HEK293T (cell line): ENCODE data around the gene SPARC.
A peak's percentile ranks its signal among the peaks of the same experiment; 100 is the strongest.

Experiments
- CTCF ChIA-PET: fragments of 350-600 bp; formaldehyde crosslinking; extraction: SDS; loops from one replicate; lab custom pipeline; 2021; ENCODE audit warnings: antibody characterized with exemption, inconsistent platforms; lab: Yijun Ruan, JAX
- POLR2A ChIA-PET: fragments of 350-600 bp; formaldehyde crosslinking; extraction: SDS; loops from one replicate; lab custom pipeline; 2020; ENCODE audit warnings: antibody characterized with exemption, inconsistent platforms; lab: Yijun Ruan, JAX
- DNase-seq: peaks from one replicate; pipeline ENCODE4 v3.0.0; 2012; ENCODE audit warnings: mixed read lengths; ENCODE audit errors: extremely low spot score
- ARNT ChIP-seq: fragments of 450-650 bp; IDR thresholded peaks from 2 replicates; pipeline ENCODE4 v1.6.1; 2017; ENCODE audit warnings: mild to moderate bottlenecking
- BHLHE40 ChIP-seq: fragments of 450-650 bp; IDR thresholded peaks from 2 replicates; pipeline ENCODE4 v1.6.1; 2016; ENCODE audit warnings: mild to moderate bottlenecking, moderate library complexity, borderline replicate concordance
- CTBP1 ChIP-seq: fragments of 450-650 bp; IDR thresholded peaks from 2 replicates; pipeline ENCODE4 v1.6.1; 2016; ENCODE audit warnings: borderline replicate concordance
- ELF4 ChIP-seq: fragments of 450-650 bp; IDR thresholded peaks from 2 replicates; pipeline ENCODE4 v1.6.1; 2017; ENCODE audit warnings: antibody characterized with exemption
- FOXA1 ChIP-seq: fragments of 450-650 bp; IDR thresholded peaks from 2 replicates; pipeline ENCODE4 v1.6.1; 2016; ENCODE audit warnings: mild to moderate bottlenecking
- FOXK2 ChIP-seq: fragments of 450-650 bp; IDR thresholded peaks from 2 replicates; pipeline ENCODE4 v1.6.1; 2016; ENCODE audit warnings: mild to moderate bottlenecking
- FOXM1 ChIP-seq: fragments of 450-650 bp; IDR thresholded peaks from 2 replicates; pipeline ENCODE4 v1.6.1; 2017; ENCODE audit warnings: mild to moderate bottlenecking, borderline replicate concordance
- HDGF ChIP-seq: fragments of 450-650 bp; IDR thresholded peaks from 2 replicates; pipeline ENCODE4 v1.6.1; 2017; ENCODE audit warnings: antibody characterized with exemption, borderline replicate concordance
- L3MBTL2 ChIP-seq: fragments of 450-650 bp; conservative IDR thresholded peaks from 2 replicates; pipeline ENCODE4 v1.6.1; 2016; ENCODE audit warnings: mild to moderate bottlenecking
- LEF1 ChIP-seq: fragments of 450-650 bp; IDR thresholded peaks from 2 replicates; pipeline ENCODE4 v1.6.1; 2017; ENCODE audit warnings: mild to moderate bottlenecking, borderline replicate concordance
- NFRKB ChIP-seq: fragments of 450-650 bp; IDR thresholded peaks from 2 replicates; pipeline ENCODE4 v1.6.1; 2016; ENCODE audit warnings: mild to moderate bottlenecking, moderate library complexity
- SP1 ChIP-seq: fragments of 450-650 bp; IDR thresholded peaks from 2 replicates; pipeline ENCODE4 v1.6.1; 2017
- SUZ12 ChIP-seq: fragments of 450-650 bp; IDR thresholded peaks from 2 replicates; pipeline ENCODE4 v1.6.1; 2016; ENCODE audit warnings: mild to moderate bottlenecking
- TARDBP ChIP-seq: fragments of 450-650 bp; IDR thresholded peaks from 2 replicates; pipeline ENCODE4 v1.6.1; 2016
- ZNF384 ChIP-seq: fragments of 450-650 bp; IDR thresholded peaks from 2 replicates; pipeline ENCODE4 v1.6.1; 2016
- TF ChIP-seq, protein P1 (sequence below): fragments of 450-650 bp; IDR thresholded peaks from 2 replicates; pipeline ENCODE4 v1.6.1; 2016

The SPARC gene

DNA sequence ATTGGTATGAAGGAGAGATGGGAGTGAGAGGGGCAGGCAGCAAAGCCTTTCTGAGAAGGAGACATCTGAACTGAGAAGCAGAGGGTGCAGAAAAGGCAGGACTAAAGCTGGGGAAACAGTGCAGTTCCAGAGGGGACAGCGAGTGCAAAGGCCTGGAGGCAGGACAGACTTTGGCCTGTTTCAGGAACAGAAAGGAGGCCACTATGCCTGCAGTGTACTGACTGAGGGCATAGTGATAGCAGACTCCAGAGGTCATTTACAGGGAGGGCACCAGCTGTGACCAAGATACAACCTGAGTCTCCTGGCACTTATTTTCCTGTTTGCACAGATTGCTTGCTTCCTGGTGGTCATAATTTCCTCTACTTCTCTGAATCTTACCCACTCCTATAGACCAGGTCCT, 29.6 kb downstream of the SPARC start:
- ChIA-PET CTCF (interaction anchor here (0.7 to 2.9 kb wide), 4 partner anchors 46 to 83 kb away, joined by 3 to 61 read pairs (median 12); no protein-coding TSS in a partner anchor), POLR2A (no interaction called here)
- DNase-seq: no peak
- TF ChIP-seq SUZ12: no peak
- no peak for TF ChIP-seq ZNF384
- TF ChIP-seq CTBP1: no peak
- TF ChIP-seq HDGF: no peak
- TF ChIP-seq L3MBTL2: no peak
- TF ChIP-seq TARDBP: no peak
- no peak for TF ChIP-seq FOXA1
- TF ChIP-seq ELF4: no peak
- TF ChIP-seq, protein P1, sequence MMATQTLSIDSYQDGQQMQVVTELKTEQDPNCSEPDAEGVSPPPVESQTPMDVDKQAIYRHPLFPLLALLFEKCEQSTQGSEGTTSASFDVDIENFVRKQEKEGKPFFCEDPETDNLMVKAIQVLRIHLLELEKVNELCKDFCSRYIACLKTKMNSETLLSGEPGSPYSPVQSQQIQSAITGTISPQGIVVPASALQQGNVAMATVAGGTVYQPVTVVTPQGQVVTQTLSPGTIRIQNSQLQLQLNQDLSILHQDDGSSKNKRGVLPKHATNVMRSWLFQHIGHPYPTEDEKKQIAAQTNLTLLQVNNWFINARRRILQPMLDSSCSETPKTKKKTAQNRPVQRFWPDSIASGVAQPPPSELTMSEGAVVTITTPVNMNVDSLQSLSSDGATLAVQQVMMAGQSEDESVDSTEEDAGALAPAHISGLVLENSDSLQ: no peak

DNA sequence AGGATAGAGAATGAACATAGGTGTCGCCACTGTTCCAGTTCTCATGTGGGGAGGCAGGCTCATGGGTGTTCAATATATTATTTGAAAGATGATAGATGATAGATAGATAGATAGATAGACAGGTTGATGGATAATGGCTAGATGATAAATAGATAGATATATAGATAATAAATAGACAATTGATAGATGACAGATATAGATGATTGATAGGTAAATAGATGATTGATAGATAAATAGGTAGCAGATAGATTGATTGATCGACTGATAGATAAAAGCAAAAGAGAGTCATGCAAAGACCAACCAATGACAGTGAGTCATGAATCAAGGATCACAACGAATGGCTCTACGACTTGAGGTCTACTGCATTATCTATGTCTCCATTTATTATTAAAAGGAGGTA, 30.4 kb downstream of the SPARC start:
- DNase-seq: no peak
- TF ChIP-seq SUZ12: no peak
- TF ChIP-seq, protein P1: peak; percentile 68
- ChIA-PET POLR2A (no interaction called here), CTCF (interaction anchor here (0.7 kb wide), 2 partner anchors 47 to 69 kb away, joined by 3 to 6 read pairs; no protein-coding TSS in a partner anchor)

DNA sequence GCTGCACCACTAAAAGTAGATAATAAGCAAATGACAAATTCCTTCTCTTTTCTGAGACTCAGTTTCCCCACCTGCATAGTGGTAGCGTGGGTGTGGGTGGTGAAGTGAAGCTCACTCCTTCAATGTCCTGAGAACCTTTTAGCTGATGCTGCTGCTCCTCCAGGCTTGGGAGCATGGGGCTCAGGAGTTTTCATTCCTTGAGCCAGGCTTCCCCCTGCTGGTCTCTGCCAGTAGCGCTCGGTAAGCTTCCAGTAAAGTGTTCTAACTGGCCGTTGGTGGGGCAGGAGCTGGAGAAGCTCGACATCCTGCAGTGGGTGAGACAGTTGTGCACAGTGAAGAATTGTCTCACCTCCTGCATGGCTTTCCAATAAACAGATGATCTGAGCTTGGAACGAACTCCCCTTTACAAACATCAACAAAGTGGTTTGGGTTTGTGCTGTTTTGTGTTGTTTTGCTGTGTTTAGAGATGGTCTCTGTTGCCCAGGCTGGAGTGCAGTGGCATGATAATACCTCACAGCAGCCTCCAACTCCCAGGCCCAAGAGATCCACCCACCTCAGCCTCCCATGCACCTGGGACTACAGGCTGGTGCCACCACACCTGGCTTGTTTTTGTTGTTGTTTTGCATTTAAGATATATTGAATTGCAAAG, 34.6 kb downstream of the SPARC start:
- TF ChIP-seq NFRKB (no peak), LEF1 (no peak), FOXA1 (no peak), CTBP1 (no peak), ELF4 (no peak), SUZ12 (no peak), ARNT (no peak)
- POLR2A ChIA-PET: interaction anchor here (1.0 to 2.1 kb wide), 3 partner anchors 89 to 204 kb away, joined by 3 to 5 read pairs (median 4); partner anchors contain the start of genes G3BP1 and SLC36A1
- CTCF ChIA-PET: interaction anchor here (0.6 to 2.5 kb wide), 40 partner anchors 8 to 537 kb away, joined by 3 to 37 read pairs (median 4); partner anchors contain the start of genes ANXA6 and SLC36A1
- peak; percentile 85 for DNase-seq

DNA sequence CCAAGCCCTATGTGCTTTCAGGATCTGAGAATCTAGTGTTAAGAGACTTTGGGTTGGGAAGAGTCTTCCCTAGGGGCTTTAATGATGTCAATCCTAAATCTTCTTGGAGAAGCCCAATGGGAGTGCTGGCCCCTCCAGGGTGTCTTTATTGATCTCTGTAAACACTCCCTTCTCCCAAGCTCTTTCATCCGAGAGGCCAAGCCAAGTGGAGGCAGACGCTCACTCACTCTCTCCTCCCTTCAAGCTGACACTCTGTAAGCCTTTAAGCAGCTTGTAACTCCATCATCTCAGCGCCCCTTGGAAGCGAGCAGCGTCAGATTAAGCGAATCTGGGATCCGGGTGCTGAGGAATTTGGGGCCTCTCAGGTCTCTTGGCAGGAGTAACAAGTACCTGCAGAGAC, 37.7 kb downstream of the SPARC start:
- ChIA-PET CTCF (interaction anchor here (1.4 to 2.3 kb wide), 2 partner anchors 9 to 126 kb away, joined by 5 to 8 read pairs; no protein-coding TSS in a partner anchor), POLR2A (no interaction called here)
- TF ChIP-seq BHLHE40: no peak
- TF ChIP-seq ZNF384: no peak
- TF ChIP-seq NFRKB: no peak
- TF ChIP-seq ARNT: no peak
- TF ChIP-seq, protein P1: no peak
- no peak for TF ChIP-seq HDGF
- TF ChIP-seq FOXA1: no peak
- TF ChIP-seq LEF1: no peak
- no peak for TF ChIP-seq SUZ12
- TF ChIP-seq FOXK2: no peak
- TF ChIP-seq TARDBP: no peak
- TF ChIP-seq SP1: no peak
- TF ChIP-seq CTBP1: no peak
- no peak for TF ChIP-seq FOXM1
- no peak for TF ChIP-seq L3MBTL2
- TF ChIP-seq ELF4: no peak
- no peak for DNase-seq

DNA sequence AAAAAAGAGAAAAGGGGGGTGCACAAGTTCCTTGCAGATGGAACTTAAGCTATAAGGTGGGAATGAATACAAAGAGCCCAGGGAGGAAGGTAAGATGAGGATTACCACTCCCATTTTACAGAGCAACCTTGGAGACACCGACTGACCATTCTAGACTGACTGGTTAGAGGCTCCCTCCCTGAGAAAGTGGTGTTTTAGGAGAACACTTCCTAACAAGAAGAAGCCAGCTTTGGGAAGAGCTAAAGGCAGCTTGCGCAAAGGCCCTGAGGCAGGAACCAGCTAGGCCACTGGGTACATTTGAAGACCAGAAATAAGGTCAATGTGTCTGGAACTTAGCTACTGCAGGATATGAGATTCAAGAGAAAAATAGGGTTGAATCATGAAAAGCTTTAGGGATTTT, 38.6 kb downstream of the SPARC start:
- ChIA-PET CTCF (interaction anchor here (0.7 to 2.3 kb wide), 4 partner anchors 10 to 125 kb away, joined by 3 to 8 read pairs (median 4); no protein-coding TSS in a partner anchor), POLR2A (interaction anchor here (0.6 kb wide), 1 partner anchor 107 kb away, joined by 3 read pairs; no protein-coding TSS in a partner anchor)
- DNase-seq: no peak
- TF ChIP-seq SP1: no peak
- no peak for TF ChIP-seq CTBP1
- no peak for TF ChIP-seq ARNT
- no peak for TF ChIP-seq L3MBTL2
- no peak for TF ChIP-seq SUZ12
- TF ChIP-seq, protein P1: no peak
- TF ChIP-seq ZNF384: no peak
- TF ChIP-seq LEF1: no peak
- no peak for TF ChIP-seq NFRKB
- TF ChIP-seq HDGF: no peak
- TF ChIP-seq FOXM1: no peak
- no peak for TF ChIP-seq BHLHE40
- no peak for TF ChIP-seq FOXA1
- no peak for TF ChIP-seq TARDBP
- TF ChIP-seq ELF4: no peak
- TF ChIP-seq FOXK2: no peak
